GM21360 (cell line): Measurements from ENCODE around the gene ICA1.

Experiments
- ATAC-seq: cut with Tn5 transposase; IDR thresholded peaks from one replicate; pipeline ENCODE4 v1.9.1; 2021; ENCODE audit warnings: mild to moderate bottlenecking, moderate library complexity; ENCODE audit not compliant: unreplicated experiment

The ICA1 gene

DNA sequence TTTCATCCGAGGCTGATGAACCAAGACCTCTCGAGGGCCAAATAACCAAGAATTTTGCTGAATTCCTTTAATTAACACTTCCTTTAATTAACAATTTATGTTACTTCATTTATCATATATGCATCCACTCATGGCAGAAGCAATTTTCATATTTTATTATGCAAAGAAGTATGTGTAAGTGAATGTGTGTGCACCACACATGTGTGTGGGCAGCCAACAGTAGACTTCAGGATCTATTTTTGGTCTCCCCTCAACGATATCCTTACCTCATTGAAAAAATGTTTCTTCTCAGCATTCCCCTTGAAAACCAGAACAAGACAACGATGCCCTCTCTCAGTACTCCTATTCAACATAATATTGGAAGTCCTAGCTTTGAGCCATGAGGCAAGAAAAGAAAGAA is 96.8 kb downstream of the ICA1 start:
- ATAC-seq: no peak

DNA sequence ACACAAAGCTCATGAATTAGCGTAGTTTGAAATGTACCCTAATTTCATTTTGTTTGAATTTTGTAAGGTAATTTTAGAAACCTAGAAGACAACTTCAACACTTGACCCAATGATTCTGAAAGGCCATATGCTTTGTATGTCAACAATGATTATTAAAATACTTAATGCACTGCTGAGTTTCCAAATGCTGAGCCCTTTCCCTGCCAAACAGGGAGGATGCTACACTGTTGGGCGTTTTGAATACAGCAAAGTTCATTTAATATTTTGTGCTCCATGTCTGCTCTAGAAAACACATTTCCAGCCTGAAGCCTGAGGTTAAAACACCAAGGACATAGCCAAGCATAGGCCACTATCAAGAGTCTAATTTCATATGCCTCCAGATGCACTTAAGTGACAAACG is 99.8 kb downstream of the ICA1 start:
- no peak for ATAC-seq

DNA sequence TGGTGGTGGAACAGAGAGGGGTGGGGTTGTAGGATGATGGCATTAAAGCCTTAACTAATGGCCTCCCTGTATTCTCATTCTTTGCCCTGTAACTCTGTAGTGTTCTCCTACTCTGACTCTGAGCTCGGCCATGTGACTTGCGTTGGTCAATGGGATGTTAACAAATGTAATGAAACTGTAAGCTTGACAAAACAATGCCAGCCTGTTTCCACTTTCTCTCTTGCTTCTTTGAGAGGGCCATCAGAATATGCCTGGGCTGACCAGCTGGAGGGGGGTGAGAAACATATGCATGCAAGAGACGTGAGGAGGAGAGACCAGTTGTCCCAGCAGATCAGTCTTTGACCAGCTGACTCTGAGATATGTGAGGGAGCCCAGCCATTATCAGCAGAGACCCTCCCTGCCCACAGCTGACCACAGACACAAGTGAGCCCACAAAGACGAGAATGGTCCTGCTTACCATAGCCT is 100.6 kb downstream of the ICA1 start:
- ATAC-seq: no peak

DNA sequence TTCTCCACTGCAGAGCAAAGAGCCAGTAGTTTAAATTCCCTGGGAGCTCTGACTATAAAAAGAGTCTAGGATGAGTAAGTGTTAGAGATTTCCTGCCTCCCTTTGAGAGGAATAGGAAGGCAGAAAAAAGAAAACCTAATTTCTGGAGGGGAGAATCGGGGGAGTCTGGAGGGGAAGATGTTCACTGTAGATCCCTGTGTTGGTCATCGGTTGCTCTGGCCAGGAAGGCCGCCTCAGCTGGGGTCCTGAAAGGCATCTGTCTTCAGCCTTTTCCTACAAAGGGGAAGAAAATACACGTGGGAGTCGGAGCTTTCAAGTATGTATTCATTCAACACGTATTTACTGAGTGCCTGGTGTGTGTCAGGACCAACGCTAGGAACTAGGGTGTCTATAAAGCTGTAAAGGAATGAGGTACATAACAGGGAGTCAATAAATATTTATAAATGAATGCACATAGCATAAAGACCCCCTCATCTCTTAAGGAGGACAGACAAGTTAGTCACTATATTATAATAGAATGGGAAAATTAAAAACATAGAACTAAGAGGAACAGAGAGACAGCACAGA is 101.1 kb downstream of the ICA1 start:
- ATAC-seq: no peak

DNA sequence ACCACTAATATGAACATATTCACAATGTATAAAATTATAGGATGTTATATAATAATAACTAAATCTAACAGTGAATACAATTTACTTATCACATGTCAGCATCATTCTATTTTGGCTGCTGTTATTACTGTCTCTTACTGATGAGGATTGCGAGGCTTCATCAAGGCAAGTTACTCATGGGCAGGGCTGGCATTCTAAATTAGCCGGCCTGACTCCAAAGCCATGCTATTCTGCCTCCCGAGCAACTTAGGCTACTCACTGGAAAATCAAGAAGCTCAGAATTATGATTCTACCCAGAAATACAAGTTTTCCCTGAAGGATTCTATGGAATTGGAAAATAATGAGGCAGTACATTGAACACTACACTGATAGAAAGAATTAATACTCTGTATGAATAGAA is 101.7 kb downstream of the ICA1 start:
- no peak for ATAC-seq

DNA sequence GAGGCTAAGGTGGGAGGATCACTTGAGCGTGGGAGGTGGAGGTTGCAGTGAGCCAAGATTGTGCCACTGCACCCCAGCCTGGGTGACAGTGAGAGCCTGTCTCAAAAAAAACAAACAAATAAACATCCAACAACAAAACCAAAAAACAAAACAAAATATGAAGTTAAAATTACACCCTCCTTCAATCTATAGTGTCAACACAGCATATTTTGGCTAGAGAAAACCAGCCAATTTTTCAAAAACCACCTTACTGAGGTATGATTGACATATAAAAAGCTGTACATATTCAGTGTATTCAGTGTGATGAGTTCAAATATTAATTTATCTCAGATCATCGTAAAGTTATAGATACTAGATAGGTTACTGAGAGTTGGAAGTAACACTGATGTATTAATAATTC is 102.4 kb downstream of the ICA1 start:
- ATAC-seq: no peak

DNA sequence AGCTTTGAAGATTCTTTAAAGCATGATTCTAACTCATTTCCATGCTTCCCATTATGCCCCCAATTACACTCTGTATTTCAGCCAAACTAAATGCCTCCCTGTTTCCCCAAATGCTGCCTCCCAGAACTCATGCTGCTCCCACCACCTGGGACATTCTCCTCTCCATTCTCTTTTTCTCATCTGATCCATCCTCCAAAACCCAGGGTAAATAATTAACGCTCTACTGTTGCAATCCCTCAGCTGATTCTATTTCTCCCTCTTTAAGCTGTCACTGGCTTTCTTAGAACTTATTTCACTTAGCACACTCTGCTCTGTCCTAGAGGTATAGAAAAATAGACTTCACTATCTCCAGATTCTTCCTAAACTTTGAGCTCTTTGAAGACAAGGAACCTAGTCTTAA is 104.7 kb downstream of the ICA1 start:
- no peak for ATAC-seq

DNA sequence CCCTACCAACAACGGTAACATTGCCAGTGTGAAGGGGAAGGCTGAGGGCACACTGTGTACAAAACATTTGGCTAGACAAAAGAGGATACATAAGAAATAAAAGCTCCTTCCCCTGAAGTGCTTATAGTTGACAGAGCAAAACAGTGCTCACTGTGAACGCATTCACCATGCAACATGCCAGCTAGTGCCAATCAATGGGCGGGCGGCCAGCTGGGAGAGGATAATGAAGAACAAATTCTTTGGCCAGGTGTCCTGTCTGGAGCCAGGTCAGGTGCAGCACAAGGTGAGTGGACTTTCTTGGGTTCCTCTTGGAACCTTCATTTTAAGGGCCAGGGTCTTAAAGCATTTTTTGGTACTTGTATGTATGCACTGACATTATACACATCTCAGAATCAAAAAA is 106.1 kb downstream of the ICA1 start:
- ATAC-seq: no peak

DNA sequence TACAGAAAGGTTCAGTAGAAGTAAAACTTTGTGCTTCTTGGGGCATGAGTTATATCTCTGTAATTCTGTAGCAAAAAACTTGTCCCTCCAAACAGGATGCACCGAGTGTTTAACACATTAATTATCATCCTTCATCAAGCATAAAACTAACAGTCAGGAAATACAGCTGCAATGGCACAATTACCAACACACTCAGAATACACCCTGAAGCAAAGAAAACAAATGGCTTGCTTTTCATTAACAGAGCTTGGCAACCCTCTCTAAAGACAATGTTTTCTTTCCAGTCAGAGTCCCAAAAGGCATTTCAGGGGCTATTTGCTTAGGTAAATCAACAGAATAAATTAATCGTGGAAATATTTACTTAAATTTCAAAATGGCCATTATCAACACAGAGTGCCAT is 107.7 kb downstream of the ICA1 start:
- no peak for ATAC-seq

DNA sequence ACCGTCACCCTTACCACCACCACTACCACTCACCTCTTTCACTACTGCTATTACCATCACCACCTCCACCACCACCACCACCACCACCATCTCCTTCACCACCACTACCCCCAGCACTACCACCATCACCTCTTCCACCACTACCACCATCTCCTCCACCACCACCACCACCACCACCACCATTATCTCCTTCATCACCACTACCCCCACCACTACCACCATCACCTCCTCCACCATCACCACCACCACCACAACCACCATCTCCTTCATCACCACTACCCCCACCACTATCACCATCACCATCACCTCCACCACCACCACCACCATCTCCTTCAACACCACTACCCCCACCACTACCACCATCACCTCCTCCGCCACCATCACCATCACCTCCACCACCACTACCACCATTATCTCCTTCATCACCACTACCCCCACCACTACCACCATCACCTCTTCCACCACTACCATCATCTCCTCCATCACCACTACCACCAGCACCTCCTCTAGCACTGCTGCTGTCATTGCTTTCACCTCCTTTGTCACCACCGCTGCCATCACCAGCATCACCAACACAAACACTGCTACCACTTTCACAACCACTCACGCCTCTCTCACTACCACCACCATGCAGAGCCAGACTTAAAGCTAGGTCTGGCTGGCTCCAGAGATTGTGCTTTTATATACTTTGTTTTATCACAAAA is 109.3 kb downstream of the ICA1 start:
- ATAC-seq: no peak

DNA sequence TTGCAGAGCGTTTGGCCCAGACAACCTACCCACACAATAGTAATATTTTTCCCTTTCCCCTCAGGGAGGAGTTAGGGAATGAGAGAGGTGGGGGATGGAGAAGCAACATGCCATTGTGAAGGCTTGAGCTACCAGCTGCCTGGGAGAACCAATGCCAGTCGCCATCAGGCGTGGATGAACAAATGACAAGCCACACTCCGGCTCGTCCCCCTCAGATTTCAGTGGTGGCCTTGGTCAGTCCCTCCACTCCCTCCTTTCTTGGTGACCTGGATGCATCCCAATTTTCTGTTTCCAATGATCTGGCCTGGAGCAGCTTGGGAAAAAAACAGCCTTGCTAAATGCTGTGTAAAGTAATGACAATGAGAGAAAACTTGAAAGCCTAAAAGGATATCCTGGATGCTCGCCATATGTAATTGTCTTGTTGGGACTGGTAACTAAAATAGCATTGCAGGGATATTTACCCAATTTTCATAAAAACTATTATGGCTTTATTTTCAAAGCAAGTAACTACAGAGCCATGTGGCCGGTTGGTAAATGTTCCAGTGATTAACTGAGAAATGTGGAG is 110.7 kb downstream of the ICA1 start:
- no peak for ATAC-seq

DNA sequence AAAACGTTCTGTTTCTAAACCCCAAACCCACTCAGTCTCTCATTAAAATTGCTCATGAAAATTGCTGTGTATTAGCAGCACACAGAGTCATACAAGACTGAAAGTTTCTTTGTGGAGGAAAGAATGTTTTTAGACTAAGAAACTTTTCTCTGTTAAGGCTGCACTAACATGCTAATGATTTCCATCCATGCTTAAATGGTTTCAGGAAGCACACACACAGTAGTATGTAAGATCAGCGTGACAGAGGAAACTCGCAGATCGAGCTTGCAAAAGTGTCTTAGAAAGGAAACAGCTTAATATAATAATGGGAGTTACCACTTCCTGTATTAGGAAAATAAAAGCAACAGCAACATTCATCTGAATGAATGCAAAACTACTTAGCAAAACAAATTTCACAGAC is 112.7 kb downstream of the ICA1 start:
- peak; percentile 64 for ATAC-seq

DNA sequence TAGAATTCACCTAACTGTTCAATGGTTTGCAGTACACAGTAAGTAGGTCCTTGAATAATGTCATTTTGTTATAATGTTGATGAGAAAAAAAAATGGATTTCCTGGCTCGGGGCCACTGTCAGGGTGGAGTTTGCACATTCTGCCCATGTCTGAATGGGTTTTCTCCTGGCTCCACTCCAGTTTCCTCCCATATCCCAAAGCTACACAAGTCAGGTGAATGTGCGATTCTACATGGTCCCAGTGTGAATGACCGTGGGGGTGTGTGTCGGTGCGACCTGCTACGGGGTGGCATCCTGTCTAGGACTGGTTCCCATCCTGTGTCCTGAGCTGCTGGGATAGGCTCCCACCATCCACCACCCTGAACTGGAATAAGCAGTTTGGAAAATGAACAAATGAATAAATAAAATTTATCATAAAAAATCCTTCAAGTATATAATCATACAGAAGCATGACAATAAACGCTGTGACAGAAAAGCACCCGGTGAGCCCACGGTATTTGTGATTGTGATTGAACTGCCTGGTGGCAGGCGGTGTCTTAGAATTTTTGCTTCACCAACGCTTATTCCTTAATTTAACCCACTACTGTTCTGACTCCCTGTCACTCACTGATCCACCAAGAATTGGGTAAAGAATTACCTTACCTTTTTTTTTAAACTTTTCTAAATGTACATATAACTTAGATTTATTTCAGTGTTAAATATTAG is 114.1 kb downstream of the ICA1 start:
- ATAC-seq: no peak

DNA sequence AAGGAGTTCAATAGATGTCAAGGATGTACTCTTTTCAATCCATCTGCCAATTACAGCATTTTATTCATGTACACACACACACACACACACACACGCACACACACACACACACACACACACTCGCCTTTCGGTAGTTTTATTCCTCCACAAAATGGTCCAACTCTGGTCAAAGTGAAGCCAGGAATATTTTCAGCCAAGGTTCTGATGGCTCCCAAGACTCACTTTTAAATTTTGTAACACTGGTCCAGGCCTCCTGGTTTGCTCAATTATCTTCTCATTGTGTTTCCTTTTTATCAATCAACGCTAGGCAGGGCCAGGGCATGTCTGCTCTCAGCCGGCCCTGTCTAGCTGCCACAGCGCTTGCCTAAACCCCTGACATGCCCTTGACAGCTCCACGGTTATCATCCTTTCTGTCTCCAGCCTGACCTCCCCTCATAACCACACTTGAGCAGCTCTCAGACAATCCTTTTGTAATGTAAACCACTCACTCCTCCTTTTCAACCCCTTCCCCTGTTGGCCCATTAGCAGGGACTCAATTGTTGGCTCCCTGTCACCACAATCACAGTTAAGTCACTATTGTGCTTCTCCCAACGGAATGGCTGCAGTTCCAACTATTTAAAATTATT is 115.1 kb downstream of the ICA1 start:
- ATAC-seq: no peak

DNA sequence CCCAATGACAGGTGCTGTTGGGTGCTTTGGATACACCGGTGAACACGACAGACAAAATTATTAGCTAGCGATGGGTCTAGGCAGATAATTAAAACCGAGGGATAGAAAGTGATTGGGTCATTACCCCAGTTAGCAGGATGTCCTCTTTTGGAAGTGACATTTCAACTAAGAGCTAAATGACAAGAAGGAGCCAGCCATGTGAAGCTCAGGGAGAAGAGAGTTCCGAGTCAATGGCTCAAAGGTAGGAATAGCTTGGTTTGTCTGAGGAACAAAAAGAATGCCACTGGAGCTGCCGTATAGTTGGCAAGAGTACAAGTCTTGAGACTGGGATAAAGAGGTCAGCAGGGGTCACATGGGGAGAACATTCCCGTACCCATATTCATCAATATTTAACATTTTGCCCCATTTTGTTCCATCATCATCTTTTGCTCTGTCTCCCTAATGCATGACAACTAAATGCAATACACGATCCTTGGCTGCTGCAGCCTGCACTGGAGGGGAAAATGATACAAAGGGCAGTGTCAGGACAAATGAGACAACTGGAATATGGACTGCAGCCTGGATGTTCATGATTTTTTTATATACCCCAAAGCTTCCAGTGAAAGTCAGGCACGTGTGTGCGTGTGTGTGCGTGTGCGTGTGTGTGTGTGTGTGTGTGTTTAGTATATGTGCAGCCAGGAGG is 115.7 kb downstream of the ICA1 start:
- ATAC-seq: no peak

DNA sequence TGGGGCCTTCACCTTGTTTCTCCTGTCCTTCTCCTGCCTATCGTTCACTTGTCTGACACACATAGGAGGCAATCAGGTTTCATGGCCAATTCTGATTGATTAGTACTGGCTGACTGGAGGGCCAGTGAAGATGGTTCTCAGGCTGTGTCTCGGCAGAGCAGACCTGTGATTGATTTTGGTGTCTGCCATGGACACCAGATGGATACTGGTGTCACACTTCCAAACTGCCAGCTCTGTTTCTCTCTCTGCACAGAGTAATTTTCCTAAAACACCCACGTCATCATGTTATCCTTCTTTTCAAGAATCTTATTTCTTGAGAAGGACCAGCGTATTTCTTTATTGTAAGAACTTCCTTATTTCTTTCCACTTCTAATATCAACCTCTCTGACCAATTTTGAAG is 117.1 kb downstream of the ICA1 start:
- ATAC-seq: no peak

DNA sequence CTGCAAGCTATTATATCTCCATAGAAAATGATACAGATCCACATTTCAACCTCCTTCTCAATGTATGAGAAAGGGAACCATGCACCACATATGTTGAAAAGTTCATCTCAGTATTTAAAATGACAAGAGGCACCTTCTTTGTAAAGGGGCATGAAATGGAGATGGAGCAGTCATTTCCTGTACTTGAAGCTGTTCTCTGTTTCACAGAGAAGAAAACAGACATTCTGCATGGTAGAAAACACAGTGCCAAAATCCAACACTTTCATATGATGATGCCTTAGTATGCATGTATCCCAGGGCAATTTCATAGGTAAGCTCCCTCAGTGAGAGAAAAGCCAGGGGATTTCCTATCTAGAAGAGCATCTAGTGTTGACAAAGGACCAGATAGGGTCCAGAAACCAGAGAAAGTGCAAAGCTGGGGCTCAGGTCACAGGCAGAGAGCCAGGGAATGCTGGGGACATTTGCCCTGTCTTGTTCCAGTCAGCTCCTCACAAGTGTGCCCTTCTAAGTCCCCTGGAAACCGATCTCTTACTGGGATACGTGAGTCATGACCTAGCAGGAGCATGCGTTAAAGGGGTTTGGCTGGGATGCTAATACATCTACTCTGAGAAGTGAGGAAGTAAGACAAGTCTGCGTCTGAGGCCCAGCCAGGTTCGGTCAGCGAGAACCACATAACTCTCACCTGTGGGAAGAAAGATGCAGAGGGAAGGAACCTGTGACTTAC is 118.7 kb downstream of the ICA1 start:
- ATAC-seq: no peak

DNA sequence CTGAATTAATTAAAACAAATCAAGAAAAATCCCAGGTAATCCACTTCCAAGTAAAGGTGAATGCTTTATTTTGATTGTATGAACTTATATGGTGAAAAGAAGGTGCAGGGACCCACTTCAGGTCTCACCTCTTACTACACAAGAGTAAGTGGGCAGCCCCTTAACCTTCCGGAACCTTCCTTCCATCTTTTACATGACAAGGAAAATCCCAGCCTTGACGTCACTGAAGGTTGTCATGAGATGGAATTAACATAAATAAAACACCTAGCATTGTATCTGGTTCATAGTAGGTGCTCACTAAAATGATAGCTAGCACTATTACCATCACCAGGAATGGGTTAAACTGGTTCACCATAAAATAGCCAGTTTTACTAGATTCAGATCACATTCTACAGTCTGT is 119.5 kb downstream of the ICA1 start:
- no peak for ATAC-seq

DNA sequence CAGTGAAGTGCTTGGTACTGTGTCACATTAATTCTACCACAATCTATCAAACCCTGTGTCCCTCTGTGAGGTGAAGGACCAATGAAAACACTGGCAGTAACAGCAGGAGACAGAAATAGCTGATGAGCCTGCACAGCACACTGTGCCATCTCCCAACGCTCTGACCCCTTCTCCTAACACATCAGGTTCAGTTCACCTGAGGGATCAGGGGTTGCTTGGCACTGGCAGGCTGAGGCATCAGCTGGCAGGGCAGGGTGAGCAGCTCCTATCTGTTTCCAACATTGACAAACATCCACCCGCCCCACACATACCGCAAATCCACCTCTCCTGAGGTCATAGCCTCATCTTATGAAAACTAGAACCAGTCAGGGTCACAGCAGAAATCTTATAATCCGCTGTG is 120.9 kb downstream of the ICA1 start:
- ATAC-seq: no peak

DNA sequence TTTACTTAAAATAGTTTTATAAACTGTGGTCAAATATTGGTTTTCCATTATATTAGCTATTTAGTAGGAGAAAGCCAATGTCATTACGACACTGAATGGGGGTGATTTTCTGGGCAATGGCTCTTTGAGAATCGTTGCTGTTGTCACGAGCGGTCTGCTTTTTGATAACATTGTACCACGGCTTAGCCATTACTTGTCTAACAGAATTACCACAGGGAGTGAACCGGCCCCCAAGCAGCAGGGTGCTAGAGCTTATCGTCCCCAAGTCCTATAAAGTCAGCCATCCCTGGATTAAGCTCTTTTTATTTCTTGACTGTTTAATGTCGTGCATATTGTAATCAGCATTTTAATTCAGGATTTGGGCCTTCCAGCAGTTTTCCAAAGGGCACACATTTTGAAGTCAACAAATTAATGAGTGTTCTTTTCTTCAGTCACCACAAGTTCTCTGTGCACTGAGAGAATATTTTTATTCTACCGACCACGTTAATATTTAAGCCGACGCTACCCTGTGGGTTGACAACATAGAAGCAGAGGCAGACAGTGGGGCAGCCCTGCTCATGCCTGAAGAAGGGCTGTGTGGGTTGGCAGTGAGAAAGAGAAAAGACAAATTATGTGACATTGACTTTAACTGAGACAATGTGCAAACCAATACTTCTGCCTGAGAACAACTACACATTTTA is 125.8 kb downstream of the ICA1 start:
- no peak for ATAC-seq
